ENCODE measurements around the gene RTEL1.
"Not testable (repeated sequence)": the region's sequence is repeated elsewhere in the genome, so short reads cannot be mapped to it uniquely, and the experiment has no call there.

Gene RTEL1

DNA sequence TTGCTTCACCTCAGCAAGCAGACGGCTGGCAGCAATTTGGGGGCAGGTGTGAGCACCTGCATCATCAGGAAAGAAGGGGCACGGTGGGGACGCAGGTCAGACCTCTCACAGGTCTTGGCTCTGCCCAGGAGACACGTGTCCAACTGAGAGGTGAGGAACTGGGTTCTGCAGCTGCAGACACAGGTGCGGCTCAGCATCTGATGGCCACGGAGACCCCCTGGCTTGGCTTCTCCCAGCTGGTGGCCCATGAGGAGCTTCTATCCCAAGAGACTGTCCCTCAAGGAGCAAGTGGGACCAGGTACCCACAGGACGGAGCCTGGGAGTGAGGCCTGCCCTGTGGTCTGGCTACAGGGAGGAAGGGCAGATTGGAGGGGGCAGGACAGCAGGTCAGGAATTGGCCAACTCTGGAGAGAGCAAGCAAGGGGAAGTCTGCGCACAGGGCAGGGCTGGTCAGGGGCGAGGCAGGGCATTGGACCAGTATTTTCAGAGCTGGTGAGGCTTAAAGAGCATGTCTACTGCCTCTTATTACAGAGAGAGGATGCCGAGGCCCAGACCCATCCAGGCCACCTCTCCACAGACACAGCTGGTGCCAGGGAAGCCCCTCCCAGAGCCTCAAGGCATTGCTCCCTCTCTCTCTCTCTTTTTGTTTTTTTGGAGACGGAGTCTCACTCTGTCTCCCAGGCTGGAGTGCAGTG, 9.1 kb upstream of the RTEL1 start:
- no peak for DNase-seq
- no peaks in the 10 kb centered on the region for H3K9me3 ChIP-seq
- H3K4me3 ChIP-seq, result no peak overlapping the region
- H3K27me3 ChIP-seq, result peaks cover 0 to 16% of the 10 kb centered on the region in 2 donors
- TF ChIP-seq, protein P1, sequence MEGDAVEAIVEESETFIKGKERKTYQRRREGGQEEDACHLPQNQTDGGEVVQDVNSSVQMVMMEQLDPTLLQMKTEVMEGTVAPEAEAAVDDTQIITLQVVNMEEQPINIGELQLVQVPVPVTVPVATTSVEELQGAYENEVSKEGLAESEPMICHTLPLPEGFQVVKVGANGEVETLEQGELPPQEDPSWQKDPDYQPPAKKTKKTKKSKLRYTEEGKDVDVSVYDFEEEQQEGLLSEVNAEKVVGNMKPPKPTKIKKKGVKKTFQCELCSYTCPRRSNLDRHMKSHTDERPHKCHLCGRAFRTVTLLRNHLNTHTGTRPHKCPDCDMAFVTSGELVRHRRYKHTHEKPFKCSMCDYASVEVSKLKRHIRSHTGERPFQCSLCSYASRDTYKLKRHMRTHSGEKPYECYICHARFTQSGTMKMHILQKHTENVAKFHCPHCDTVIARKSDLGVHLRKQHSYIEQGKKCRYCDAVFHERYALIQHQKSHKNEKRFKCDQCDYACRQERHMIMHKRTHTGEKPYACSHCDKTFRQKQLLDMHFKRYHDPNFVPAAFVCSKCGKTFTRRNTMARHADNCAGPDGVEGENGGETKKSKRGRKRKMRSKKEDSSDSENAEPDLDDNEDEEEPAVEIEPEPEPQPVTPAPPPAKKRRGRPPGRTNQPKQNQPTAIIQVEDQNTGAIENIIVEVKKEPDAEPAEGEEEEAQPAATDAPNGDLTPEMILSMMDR (IDR thresholded peaks at IDR 0.05), result no peak
- no peak overlapping the region for H3K27ac ChIP-seq
- intact Hi-C loops (cut with DNase I; ENCODE audit: low total_unique reads), result no loop called here
- H3K4me1 ChIP-seq, result peaks cover 0 to 29% (median 21%) of the 10 kb centered on the region in 4 donors
- no peaks in the 10 kb centered on the region for H3K36me3 ChIP-seq

DNA sequence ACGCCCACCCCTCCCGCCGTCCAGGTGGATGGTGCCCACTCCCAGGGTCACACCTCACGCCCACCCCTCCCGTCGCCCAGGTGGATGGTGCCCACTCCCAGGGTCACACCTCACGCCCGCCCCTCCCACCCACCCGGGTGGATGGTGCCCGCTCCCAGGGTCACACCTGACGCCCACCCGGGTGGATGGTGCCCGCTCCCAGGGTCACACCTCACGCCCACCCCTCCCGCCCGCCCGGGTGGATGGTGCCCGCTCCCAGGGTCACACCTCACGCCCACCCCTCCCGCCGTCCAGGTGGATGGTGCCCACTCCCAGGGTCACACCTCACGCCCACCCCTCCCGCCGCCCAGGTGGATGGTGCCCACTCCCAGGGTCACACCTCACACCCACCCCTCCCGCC, 7.6 kb upstream of the RTEL1 start:
- not testable (repeated sequence) for H3K4me3 ChIP-seq, H3K27ac ChIP-seq, H3K9me3 ChIP-seq, H3K36me3 ChIP-seq, DNase-seq
- peaks cover 0 to 31% (median 23%) of the 10 kb centered on the region in 4 donors for H3K4me1 ChIP-seq
- intact Hi-C loops (cut with DNase I; ENCODE audit: low total_unique reads), result loop anchor here (10.0 kb wide), 1 partner anchor 84 kb away; the partner anchor contains the start of genes LIME1 and SLC2A4RG
- H3K27me3 ChIP-seq, result peaks cover 0 to 18% of the 10 kb centered on the region in 2 donors

DNA sequence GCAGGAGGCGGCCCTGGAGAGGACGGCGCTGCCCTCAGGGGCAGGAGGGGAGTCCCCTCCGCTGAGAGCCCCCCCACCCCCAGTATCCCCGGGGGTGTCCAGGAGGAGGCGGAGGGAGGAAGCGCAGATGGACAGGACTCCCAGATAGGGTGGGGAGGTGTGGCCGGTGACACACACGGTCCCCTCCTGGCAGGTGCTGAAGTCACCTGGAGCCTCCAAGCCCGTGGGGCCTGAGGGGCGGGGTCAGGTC, 6.2 kb upstream of the RTEL1 start:
- Histone ChIP-seq H3K36me3 (no peaks in the 10 kb centered on the region), H3K9me3 (no peaks in the 10 kb centered on the region), H3K4me1 (peaks cover 0 to 32% (median 23%) of the 10 kb centered on the region in 4 donors), H3K27me3 (peaks cover 0 to 18% of the 10 kb centered on the region in 2 donors), H3K27ac (no peak overlapping the region), H3K4me3 (peak overlapping the region; percentile 46 to 52)
- intact Hi-C loops (cut with DNase I; ENCODE audit: low total_unique reads), result loop anchor here (10.0 kb wide), 1 partner anchor 83 kb away; the partner anchor contains the start of genes LIME1 and SLC2A4RG
- TF ChIP-seq, protein P1 (IDR thresholded peaks at IDR 0.05), result no peak
- no peak for DNase-seq

DNA sequence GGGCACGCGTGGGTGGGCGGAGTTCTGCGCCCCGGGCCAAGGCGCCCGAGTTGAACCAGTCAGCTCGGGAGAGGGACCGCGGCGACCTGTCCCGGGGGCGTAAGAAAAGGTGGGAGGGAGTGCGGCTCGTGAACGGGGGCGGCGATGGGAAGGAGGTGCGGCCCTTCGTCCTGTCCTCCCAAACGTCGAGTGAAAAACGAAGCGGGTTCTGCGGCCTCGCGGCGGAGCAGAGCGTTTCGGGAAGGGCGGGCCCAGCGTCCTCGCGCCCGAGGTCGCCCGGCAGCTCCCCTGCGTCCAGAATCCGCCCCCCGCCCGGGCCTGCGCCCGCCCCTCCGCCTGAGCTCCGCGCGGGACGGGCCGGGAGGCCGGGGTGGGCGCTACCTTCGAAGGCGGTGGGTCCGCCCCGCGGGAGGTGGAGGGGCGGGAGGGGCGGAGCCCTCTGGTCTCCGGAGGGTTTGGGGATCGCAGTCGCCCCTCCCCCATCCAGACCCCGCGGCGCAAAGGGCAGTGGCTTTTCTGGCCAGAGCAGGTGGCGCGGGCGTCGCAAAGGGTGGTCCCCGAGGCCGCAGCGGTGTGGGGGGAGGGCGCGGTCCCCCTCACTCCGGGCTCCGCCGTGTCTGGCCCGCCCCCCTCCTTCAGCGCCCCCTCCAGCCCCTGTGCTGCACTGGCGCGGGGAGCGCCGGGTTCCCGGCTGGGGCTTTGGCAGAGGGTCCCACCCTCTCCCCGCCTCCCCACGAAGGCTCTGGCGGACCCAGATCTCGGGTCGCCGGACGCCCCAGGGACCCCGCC, 5.7 kb upstream of the RTEL1 start:
- peaks cover 0 to 18% of the 10 kb centered on the region in 2 donors for H3K27me3 ChIP-seq
- TF ChIP-seq, protein P1 (IDR thresholded peaks at IDR 0.05), result no peak
- no peak for DNase-seq
- no peaks in the 10 kb centered on the region for H3K36me3 ChIP-seq
- peak overlapping the region; percentile 46 to 52 for H3K4me3 ChIP-seq
- intact Hi-C loops (cut with DNase I; ENCODE audit: low total_unique reads), result loop anchor here (10.0 kb wide), 1 partner anchor 82 kb away; the partner anchor contains the start of genes LIME1 and SLC2A4RG
- H3K27ac ChIP-seq, result no peak overlapping the region
- H3K4me1 ChIP-seq, result peaks cover 0 to 37% (median 28%) of the 10 kb centered on the region in 4 donors
- H3K9me3 ChIP-seq, result no peaks in the 10 kb centered on the region

DNA sequence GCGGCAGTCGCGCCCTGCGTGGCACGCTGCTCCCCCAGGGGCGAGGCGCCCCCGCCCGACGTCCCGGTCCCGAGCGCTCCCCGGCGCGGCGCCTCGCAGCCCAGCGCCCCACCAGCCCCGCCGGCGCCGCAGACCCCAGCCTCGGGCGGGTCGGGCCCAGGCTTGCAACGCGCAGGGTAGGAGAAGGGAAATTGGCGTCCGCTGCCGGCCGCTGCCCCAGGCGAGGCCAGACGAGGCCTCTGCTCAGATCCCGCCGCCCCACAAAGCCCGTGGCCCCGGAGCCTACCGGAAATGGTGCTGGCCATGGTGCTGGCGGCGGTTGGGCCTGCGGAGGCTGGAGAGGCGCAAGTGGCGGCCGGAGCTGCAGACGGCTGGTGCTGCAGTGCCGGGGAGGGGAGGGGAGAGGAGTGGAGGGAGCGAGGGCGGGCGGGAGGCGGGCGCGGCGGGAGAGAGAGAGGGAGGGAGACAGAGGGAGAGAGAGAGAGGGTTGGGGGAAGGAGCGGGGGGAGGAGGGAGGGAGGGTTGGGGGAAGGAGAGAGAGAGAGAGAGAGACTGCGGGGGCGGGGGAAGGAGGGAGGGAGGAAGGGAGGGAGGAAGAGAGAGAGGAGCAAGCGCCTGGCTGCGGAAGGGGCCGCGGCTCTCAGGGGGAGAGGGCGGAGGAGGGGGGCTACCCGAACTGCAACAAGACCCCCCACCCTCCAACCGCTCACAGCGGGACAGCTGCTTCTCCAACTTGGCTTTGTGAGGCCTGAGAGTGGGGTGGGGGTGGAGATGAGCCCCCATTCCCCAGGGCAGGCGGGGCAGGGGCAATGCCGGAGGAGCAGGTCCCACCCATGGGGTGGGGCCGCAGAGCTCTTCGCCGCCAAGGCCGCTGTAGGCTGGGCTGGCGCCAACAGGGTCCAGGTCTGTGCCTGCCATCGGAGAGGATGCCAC, 4.8 kb upstream of the RTEL1 start, which contains the start of gene STMN3:
STMN3 (minus strand) TSS at position 384 of the 933 bp plus-strand sequence; CDS start at position 305, 79 bp downstream.
- Histone ChIP-seq H3K9me3 (no peaks in the 10 kb centered on the region), H3K27ac (peak within 1 kb of the TSS in 1 of 2 donors; percentile 28), H3K36me3 (no peaks in the 10 kb centered on the region), H3K4me1 (peaks cover 0 to 42% (median 33%) of the 10 kb centered on the region in 4 donors), H3K4me3 (peak within 1 kb of the TSS; percentile 46 to 52), H3K27me3 (peaks cover 0 to 18% of the 10 kb centered on the region in 2 donors)
- intact Hi-C loops (cut with DNase I; ENCODE audit: low total_unique reads), result loop anchor here (10.0 kb wide), 1 partner anchor 81 kb away; the partner anchor contains the start of genes LIME1 and SLC2A4RG
- peak; percentile 81 to 90 for DNase-seq
- TF ChIP-seq, protein P1 (IDR thresholded peaks at IDR 0.05), result no peak
